Stomach (tissue), 4 donors: ENCODE results near the gene PAK6.

Experiments used
- CTCF ChIP-seq, 7 experiments: fragments of 450-650 bp in 4 of 7; fragments of 200-600 bp in 3 of 7; sonication (generic) in 3 of 7; IDR thresholded peaks; one replicate each; pipeline ENCODE4 v1.5.1; 2016 to 2019; ENCODE audit warnings: antibody characterized with exemption in 7 of 7, control low read depth in 2 of 7, mild to moderate bottlenecking in 1 of 7
- EP300 ChIP-seq: sonication (generic); formaldehyde crosslinking; IDR thresholded peaks from one replicate; pipeline ENCODE4 v1.6.1; 2017; ENCODE audit warnings: antibody characterized with exemption
- POLR2A ChIP-seq, 4 donors: fragments of 450-650 bp; IDR thresholded peaks; one replicate each; pipeline ENCODE4 v1.6.1; 2016; ENCODE audit warnings: antibody characterized with exemption in 4 of 4, control low read depth in 2 of 4, mild to moderate bottlenecking in 1 of 4, moderate library complexity in 1 of 4
- POLR2AphosphoS5 ChIP-seq, 3 donors: sonication (generic); formaldehyde crosslinking; IDR thresholded peaks; one replicate each; pipeline ENCODE4 v1.6.1; 2016; ENCODE audit warnings: antibody characterized with exemption in 3 of 3

- TF ChIP-seq CTCF (IDR thresholded peaks at IDR 0.05) (no peak), POLR2A (IDR thresholded peaks at IDR 0.05) (no peak), POLR2AphosphoS5 (IDR thresholded peaks at IDR 0.05) (no peak), EP300 (no peak)
These were observed 6.2 kb upstream of the PAK6 start for GRCh38 chr15:40232625-40233070.
